ENCODE results near the gene SLC10A7.

DNA sequence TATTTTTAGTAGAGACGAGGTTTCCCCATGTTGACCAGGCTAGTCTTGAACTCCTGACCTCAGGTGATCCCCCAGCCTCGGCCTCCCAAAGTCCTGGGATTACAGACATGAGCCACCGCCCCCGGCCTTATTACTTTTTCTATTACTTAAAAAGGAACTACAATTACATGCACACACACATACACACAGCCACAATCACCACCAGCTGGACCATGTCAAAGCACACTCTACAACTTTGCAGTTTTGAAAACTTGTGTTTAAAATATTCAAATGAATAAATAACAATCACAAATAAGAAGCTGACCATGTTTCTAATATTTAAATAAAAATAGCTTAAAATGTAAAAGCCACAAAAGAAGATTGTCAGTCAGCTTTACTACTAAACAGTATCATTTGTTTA, 23.4 kb downstream of the SLC10A7 start:
- TF ChIP-seq, protein P1, sequence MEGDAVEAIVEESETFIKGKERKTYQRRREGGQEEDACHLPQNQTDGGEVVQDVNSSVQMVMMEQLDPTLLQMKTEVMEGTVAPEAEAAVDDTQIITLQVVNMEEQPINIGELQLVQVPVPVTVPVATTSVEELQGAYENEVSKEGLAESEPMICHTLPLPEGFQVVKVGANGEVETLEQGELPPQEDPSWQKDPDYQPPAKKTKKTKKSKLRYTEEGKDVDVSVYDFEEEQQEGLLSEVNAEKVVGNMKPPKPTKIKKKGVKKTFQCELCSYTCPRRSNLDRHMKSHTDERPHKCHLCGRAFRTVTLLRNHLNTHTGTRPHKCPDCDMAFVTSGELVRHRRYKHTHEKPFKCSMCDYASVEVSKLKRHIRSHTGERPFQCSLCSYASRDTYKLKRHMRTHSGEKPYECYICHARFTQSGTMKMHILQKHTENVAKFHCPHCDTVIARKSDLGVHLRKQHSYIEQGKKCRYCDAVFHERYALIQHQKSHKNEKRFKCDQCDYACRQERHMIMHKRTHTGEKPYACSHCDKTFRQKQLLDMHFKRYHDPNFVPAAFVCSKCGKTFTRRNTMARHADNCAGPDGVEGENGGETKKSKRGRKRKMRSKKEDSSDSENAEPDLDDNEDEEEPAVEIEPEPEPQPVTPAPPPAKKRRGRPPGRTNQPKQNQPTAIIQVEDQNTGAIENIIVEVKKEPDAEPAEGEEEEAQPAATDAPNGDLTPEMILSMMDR (conservative IDR thresholded peaks at IDR 0.05; ENCODE audit: low read depth, low read length) = no peak
- TF ChIP-seq EZH2 (IDR thresholded peaks at IDR 0.05; ENCODE audit: borderline replicate concordance, low read depth, low read length, poor library complexity, severe bottlenecking) = no peak
